ENCODE results near the gene TMEM167B. TPM values are rescaled to one million over a fixed set of nuclear protein-coding genes. Genes with fewer than 3 reads are reported as not detected.

Gene TMEM167B
- total RNA-seq, 1 donor from 2014 or later: 35.2 TPM

Small RNAs within 50 kb of the gene (small RNA-seq; reads per million reads assigned to genes)
- gene AL356488.2 (ENCODE audit: low replicate concordance): not detected

Other genes starting within 250 kb of the TMEM167B start
- gene AKNAD1, start 233.7 kb upstream of the TMEM167B start, total RNA-seq: 3.0 TPM
- 52.6 TPM for gene GPSM2, start 213.8 kb upstream of the TMEM167B start, total RNA-seq
- gene CLCC1, start 127.3 kb upstream of the TMEM167B start, total RNA-seq: 26.1 TPM
- gene WDR47, start 48.7 kb upstream of the TMEM167B start, total RNA-seq: 211 TPM
- gene TAF13, start 14.8 kb upstream of the TMEM167B start, total RNA-seq: 42.5 TPM
- gene ELAPOR1, start 23.4 kb downstream of the TMEM167B start, total RNA-seq: 15.0 TPM
- gene SARS1, start 123.2 kb downstream of the TMEM167B start, total RNA-seq: 109 TPM
- gene CELSR2, start 158.8 kb downstream of the TMEM167B start, total RNA-seq: 46.5 TPM
- gene PSRC1, start 192.4 kb downstream of the TMEM167B start, total RNA-seq: 6.9 TPM
- gene MYBPHL, start 216.2 kb downstream of the TMEM167B start, total RNA-seq: not detected

Data from temporal lobe (tissue), 2 donors.